Chondrocyte (in vitro differentiated cells): Measurements from ENCODE around the gene RPF1. TPM values are rescaled to one million over a fixed set of nuclear protein-coding genes. Genes with fewer than 3 reads are reported as not detected.

Source experiments
- DNase-seq: peaks from one replicate; pipeline ENCODE4 v3.0.0; 2021; ENCODE audit warnings: mixed read lengths, low spot score
- H3K27ac Mint-ChIP-seq: one replicate; pipeline ENCODE4 v1.8.0; 2021; ENCODE audit warnings: mild to moderate bottlenecking, moderate library complexity, mixed read lengths; ENCODE audit not compliant: unreplicated experiment
- H3K27me3 Mint-ChIP-seq: 2 replicates; pipeline ENCODE4 v1.8.0; 2021; ENCODE audit warnings: low read depth, mixed read lengths
- H3K36me3 Mint-ChIP-seq: 2 replicates; pipeline ENCODE4 v1.8.0; 2021; ENCODE audit warnings: low read depth, mixed read lengths
- H3K4me1 Mint-ChIP-seq: 2 replicates; pipeline ENCODE4 v1.8.0; 2021; ENCODE audit warnings: low read depth, mild to moderate bottlenecking, mixed read lengths
- H3K4me3 Mint-ChIP-seq: one replicate; pipeline ENCODE4 v1.8.0; 2021; ENCODE audit warnings: mild to moderate bottlenecking, moderate library complexity, mixed read lengths; ENCODE audit not compliant: unreplicated experiment
- H3K9me3 Mint-ChIP-seq: 2 replicates; pipeline ENCODE4 v1.8.0; 2021; ENCODE audit warnings: low read depth, mixed read lengths
- CTCF ChIP-seq: fragments of 200-600 bp; sonication (generic); IDR thresholded peaks from 2 replicates; pipeline ENCODE4 v1.5.0; 2021; ENCODE audit warnings: antibody characterized with exemption, mild to moderate bottlenecking, moderate library complexity
- total RNA-seq: library from RNA; stranded (reverse); gene quantifications from 3 replicates; pipeline ENCODE4 v1.2.1, GENCODE V29; 2021

The RPF1 gene
- total RNA-seq, 1 donor from 2014 or later = 18.8 TPM

GRCh38 chr1:84493747-84494146 is 14.7 kb downstream of the RPF1 start:
- Mint-ChIP-seq H3K4me1 (no peaks in the 10 kb centered on the region), H3K9me3 (no peaks in the 10 kb centered on the region), H3K27ac (no peak overlapping the region), H3K27me3 (no peaks in the 10 kb centered on the region), H3K36me3 (peaks cover 24% of the 10 kb centered on the region), H3K4me3 (no peak overlapping the region)
- TF ChIP-seq CTCF = no peak
- DNase-seq = no peak

GRCh38 chr1:84496498-84496897 is 17.4 kb downstream of the RPF1 start:
- H3K36me3 Mint-ChIP-seq = peaks cover 22% of the 10 kb centered on the region
- H3K27ac Mint-ChIP-seq = no peak overlapping the region
- H3K4me3 Mint-ChIP-seq = no peak overlapping the region
- no peak for DNase-seq
- peaks cover 13% of the 10 kb centered on the region for H3K4me1 Mint-ChIP-seq
- TF ChIP-seq CTCF = no peak
- H3K9me3 Mint-ChIP-seq = no peaks in the 10 kb centered on the region
- no peaks in the 10 kb centered on the region for H3K27me3 Mint-ChIP-seq

GRCh38 chr1:84497631-84498275 is 18.7 kb downstream of the RPF1 start:
- no peak for TF ChIP-seq CTCF
- no peak overlapping the region for H3K4me3 Mint-ChIP-seq
- no peaks in the 10 kb centered on the region for H3K9me3 Mint-ChIP-seq
- peaks cover 19% of the 10 kb centered on the region for H3K36me3 Mint-ChIP-seq
- peaks cover 24% of the 10 kb centered on the region for H3K4me1 Mint-ChIP-seq
- no peak for DNase-seq
- H3K27ac Mint-ChIP-seq = no peak overlapping the region
- no peaks in the 10 kb centered on the region for H3K27me3 Mint-ChIP-seq

- H3K9me3 Mint-ChIP-seq = no peaks in the 10 kb centered on the region
- DNase-seq = no peak
- peaks cover 9% of the 10 kb centered on the region for H3K36me3 Mint-ChIP-seq
- peak overlapping the region; percentile 19 for H3K4me3 Mint-ChIP-seq
- no peaks in the 10 kb centered on the region for H3K27me3 Mint-ChIP-seq
- TF ChIP-seq CTCF = no peak
- peaks cover 55% of the 10 kb centered on the region for H3K4me1 Mint-ChIP-seq
- peak overlapping the region; percentile 100 for H3K27ac Mint-ChIP-seq
Observed at GRCh38 chr1:84502927-84503326, 23.9 kb downstream of the RPF1 start.

GRCh38 chr1:84504580-84505492 is 25.8 kb downstream of the RPF1 start:
- no peak for DNase-seq
- Mint-ChIP-seq H3K4me1 (peaks cover 59% of the 10 kb centered on the region), H3K9me3 (peaks cover 9% of the 10 kb centered on the region), H3K36me3 (peaks cover 13% of the 10 kb centered on the region), H3K27me3 (no peaks in the 10 kb centered on the region), H3K27ac (peak overlapping the region; percentile 100), H3K4me3 (peak overlapping the region; percentile 99)
- TF ChIP-seq CTCF = peak; percentile 60
